ENCODE data around the gene RELB.

DNA sequence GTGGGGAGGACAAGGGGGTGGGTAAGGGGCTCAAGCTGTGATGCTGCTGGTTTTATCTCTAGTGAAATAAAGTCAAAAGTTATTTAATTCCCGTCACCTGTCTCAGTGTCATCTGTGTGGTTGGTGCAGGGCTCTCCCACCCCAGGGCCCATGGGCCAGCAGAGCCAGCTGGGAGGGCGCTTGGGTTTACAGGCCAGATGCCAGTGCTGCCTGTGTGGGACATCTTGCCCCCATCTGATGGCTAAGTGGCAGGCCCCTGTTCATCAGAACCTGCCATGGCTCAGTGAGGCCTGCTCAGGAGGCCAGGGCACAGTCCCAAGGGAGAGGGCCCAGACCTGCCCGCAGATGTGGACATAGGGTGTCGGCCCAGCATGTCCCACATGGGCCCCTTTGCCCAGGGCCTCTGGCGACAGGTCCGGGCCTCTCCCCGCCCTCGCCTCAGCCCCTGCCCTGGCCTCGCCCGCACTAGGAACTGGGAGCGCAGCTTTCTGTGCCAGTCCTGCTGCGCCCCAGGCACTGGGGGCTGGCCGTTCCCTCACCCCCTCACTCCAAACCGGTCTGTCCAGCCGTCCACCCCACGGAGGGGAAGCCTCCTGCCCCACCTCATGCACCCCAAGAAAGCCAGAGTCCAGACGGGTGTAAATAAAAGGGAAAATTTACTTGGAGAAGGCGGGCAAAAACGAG, 69.7 kb downstream of the RELB start:
- TF ChIP-seq POLR2A (IDR thresholded peaks at IDR 0.05) (no peak), POLR2AphosphoS5 (IDR thresholded peaks at IDR 0.05) (no peak)
- TF ChIP-seq, protein P1, sequence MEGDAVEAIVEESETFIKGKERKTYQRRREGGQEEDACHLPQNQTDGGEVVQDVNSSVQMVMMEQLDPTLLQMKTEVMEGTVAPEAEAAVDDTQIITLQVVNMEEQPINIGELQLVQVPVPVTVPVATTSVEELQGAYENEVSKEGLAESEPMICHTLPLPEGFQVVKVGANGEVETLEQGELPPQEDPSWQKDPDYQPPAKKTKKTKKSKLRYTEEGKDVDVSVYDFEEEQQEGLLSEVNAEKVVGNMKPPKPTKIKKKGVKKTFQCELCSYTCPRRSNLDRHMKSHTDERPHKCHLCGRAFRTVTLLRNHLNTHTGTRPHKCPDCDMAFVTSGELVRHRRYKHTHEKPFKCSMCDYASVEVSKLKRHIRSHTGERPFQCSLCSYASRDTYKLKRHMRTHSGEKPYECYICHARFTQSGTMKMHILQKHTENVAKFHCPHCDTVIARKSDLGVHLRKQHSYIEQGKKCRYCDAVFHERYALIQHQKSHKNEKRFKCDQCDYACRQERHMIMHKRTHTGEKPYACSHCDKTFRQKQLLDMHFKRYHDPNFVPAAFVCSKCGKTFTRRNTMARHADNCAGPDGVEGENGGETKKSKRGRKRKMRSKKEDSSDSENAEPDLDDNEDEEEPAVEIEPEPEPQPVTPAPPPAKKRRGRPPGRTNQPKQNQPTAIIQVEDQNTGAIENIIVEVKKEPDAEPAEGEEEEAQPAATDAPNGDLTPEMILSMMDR (IDR thresholded peaks at IDR 0.05): no peak

All from gastroesophageal sphincter (tissue), 3 donors.